Vagina (tissue), 2 donors: ENCODE measurements around the gene PALLD. TPM values are rescaled to one million over a fixed set of nuclear protein-coding genes. Genes with fewer than 3 reads are reported as not detected.

Experiments
- DNase-seq, 2 donors: peaks; one replicate each; pipeline ENCODE4 v3.0.0-alpha.2; 2017; ENCODE audit errors: extremely low spot score in 2 of 2
- H3K27ac ChIP-seq: fragments of 200-600 bp; sonication (generic); one replicate; pipeline ENCODE4 v1.5.1; 2019
- H3K27me3 ChIP-seq: fragments of 200-600 bp; sonication (generic); one replicate; pipeline ENCODE4 v1.5.1; 2019
- H3K36me3 ChIP-seq, 2 donors: fragments of 200-600 bp; sonication (generic); one replicate each; pipeline ENCODE4 v1.5.1; 2017 to 2019
- H3K4me1 ChIP-seq: fragments of 200-600 bp; sonication (generic); one replicate; pipeline ENCODE4 v1.5.1; 2019
- H3K4me3 ChIP-seq, 2 donors: fragments of 200-600 bp; sonication (generic); 1 replicate in 1 of 2; 2 replicates in 1 of 2; pipeline ENCODE4 v1.5.1; 2016 to 2019
- H3K9me3 ChIP-seq: fragments of 200-600 bp; sonication (generic); one replicate; pipeline ENCODE4 v1.5.1; 2019
- POLR2A ChIP-seq, 2 donors: fragments of 450-650 bp; IDR thresholded peaks; one replicate each; pipeline ENCODE4 v1.6.1; 2017; ENCODE audit warnings: antibody characterized with exemption in 2 of 2, mild to moderate bottlenecking in 2 of 2, moderate library complexity in 2 of 2
- POLR2AphosphoS5 ChIP-seq, 2 donors: sonication (generic); formaldehyde crosslinking; IDR thresholded peaks; one replicate each; pipeline ENCODE4 v1.9.0; 2017; ENCODE audit warnings: antibody characterized with exemption in 2 of 2, mild to moderate bottlenecking in 2 of 2, low read depth in 1 of 2; ENCODE audit not compliant: insufficient read depth in 1 of 2
- intact Hi-C: fragments of 100-400 bp; cut with DNase I; formaldehyde crosslinking; loops from one replicate; pipeline ENCODE4 v1.15.1; 2023
- total RNA-seq: library from RNA; depleted of rRNA; stranded (reverse); fragments of >200 nt; gene quantifications from one replicate; pipeline ENCODE4 v1.2.3, GENCODE V29; 2016
- TF ChIP-seq, protein P1 (sequence below), 3 experiments: fragments of 450-650 bp in 2 of 3; fragments of 200-600 bp in 1 of 3; sonication (generic) in 1 of 3; IDR thresholded peaks; one replicate each; pipeline ENCODE4 v1.5.1; 2017 to 2019; ENCODE audit warnings: antibody characterized with exemption in 3 of 3, mild to moderate bottlenecking in 2 of 3, moderate library complexity in 2 of 3

The PALLD gene
- total RNA-seq, 1 donor from 2014 or later = 229 TPM

DNA sequence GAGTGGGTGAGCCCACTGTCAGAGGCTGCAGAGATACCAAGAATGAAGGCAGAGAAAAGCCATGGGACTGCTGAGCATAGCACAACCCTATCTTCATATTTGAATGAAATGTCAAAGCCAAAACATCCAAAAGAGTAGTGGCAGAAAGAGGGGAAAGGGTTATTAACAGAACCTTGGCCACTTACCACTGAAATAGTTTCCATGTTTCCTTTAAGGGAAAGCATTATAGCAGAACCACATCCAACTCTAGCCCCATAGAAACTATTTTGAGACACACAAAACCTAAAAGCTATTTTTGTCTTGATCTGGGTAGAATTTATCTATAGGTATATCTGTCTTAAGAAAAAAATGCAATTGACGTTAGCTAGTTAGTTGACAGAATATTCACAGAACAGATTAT lies 373.2 kb downstream of the PALLD start:
- Histone ChIP-seq H3K4me1 (peaks cover 69% of the 10 kb centered on the region), H3K9me3 (no peaks in the 10 kb centered on the region), H3K36me3 (no peaks in the 10 kb centered on the region), H3K27me3 (no peaks in the 10 kb centered on the region), H3K27ac (peak overlapping the region; percentile 46), H3K4me3 (no peak overlapping the region)
- intact Hi-C loops = no loop called here
- TF ChIP-seq POLR2AphosphoS5 (IDR thresholded peaks at IDR 0.05; ENCODE audit: insufficient read depth in 1 of 2, low read depth in 1 of 2) (no peak), POLR2A (IDR thresholded peaks at IDR 0.05) (no peak)
- TF ChIP-seq, protein P1, sequence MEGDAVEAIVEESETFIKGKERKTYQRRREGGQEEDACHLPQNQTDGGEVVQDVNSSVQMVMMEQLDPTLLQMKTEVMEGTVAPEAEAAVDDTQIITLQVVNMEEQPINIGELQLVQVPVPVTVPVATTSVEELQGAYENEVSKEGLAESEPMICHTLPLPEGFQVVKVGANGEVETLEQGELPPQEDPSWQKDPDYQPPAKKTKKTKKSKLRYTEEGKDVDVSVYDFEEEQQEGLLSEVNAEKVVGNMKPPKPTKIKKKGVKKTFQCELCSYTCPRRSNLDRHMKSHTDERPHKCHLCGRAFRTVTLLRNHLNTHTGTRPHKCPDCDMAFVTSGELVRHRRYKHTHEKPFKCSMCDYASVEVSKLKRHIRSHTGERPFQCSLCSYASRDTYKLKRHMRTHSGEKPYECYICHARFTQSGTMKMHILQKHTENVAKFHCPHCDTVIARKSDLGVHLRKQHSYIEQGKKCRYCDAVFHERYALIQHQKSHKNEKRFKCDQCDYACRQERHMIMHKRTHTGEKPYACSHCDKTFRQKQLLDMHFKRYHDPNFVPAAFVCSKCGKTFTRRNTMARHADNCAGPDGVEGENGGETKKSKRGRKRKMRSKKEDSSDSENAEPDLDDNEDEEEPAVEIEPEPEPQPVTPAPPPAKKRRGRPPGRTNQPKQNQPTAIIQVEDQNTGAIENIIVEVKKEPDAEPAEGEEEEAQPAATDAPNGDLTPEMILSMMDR (IDR thresholded peaks at IDR 0.05) = no peak
- DNase-seq = no peak

DNA sequence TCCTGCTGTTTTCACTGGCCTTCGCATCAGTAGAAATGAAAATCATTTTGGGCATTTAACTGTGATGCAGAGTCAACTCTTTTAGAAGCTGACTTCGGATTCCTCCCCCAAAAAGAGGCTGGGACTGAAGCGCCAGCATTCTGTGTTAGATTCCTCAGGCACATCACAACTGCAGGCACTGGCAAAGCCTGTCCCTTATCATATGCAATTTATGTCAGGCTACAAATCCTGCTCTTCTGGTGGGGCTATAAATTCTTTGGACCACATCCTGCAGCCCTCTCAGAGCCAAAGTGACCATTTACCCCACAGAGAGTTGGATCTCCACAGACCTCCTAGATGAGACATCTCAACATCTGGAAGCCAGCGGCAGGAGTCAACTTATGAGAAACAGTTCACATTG lies 374.8 kb downstream of the PALLD start:
- H3K36me3 ChIP-seq = no peaks in the 10 kb centered on the region
- TF ChIP-seq, protein P1 (IDR thresholded peaks at IDR 0.05) = no peak
- TF ChIP-seq POLR2AphosphoS5 (IDR thresholded peaks at IDR 0.05; ENCODE audit: insufficient read depth in 1 of 2, low read depth in 1 of 2) = no peak
- no peak for TF ChIP-seq POLR2A (IDR thresholded peaks at IDR 0.05)
- peak overlapping the region; percentile 46 for H3K27ac ChIP-seq
- H3K4me1 ChIP-seq = peaks cover 69% of the 10 kb centered on the region
- no peaks in the 10 kb centered on the region for H3K9me3 ChIP-seq
- intact Hi-C loops = no loop called here
- no peak for DNase-seq
- no peak overlapping the region for H3K4me3 ChIP-seq
- H3K27me3 ChIP-seq = no peaks in the 10 kb centered on the region

DNA sequence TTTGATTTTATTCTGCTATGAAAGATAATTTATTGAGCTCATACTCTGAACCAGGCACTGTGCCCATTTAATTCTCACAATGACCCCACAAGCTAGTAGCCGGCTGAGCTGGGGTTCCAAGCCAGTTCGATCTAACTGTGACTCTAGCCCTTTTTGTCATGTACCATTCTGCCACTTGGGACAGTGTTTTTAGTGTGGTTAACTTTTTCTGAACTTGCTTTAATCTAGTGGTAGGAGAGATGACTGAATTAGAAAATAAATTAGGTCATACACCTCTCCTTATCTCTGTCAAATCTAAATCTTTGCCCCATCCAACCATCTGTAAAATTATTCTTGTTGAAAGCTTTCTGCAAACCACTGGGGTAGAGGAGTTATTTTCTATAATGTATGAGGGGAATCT lies 377.2 kb downstream of the PALLD start:
- no peaks in the 10 kb centered on the region for H3K27me3 ChIP-seq
- H3K4me1 ChIP-seq = peaks cover 64% of the 10 kb centered on the region
- TF ChIP-seq, protein P1 (IDR thresholded peaks at IDR 0.05) = no peak
- TF ChIP-seq POLR2A (IDR thresholded peaks at IDR 0.05) (no peak), POLR2AphosphoS5 (IDR thresholded peaks at IDR 0.05; ENCODE audit: insufficient read depth in 1 of 2, low read depth in 1 of 2) (no peak)
- H3K9me3 ChIP-seq = no peaks in the 10 kb centered on the region
- H3K27ac ChIP-seq = peak overlapping the region; percentile 6
- intact Hi-C loops = no loop called here
- no peak for DNase-seq
- H3K36me3 ChIP-seq = peaks cover 0 to 10% of the 10 kb centered on the region in 2 donors
- no peak overlapping the region for H3K4me3 ChIP-seq

DNA sequence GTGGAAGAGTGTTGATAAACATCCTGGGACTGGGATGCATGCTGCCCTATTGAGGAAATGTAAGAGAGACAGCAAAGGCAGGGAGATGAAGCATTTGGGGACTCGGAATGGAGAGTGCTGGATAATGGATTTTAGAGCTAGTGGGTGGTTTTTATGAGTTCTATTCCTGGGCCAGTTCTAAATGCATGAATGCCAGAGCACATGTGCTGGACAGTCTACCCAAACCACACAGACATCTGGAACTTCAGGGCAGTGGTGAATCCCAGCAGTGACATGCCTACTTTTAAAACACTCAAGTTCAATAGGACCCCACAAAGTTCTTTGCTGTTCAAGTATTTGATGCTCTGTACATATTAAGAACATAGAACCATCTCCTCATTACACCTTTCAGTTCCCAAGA lies 379.3 kb downstream of the PALLD start:
- peak overlapping the region; percentile 59 for H3K27ac ChIP-seq
- no peak for DNase-seq
- H3K27me3 ChIP-seq = no peaks in the 10 kb centered on the region
- no peaks in the 10 kb centered on the region for H3K9me3 ChIP-seq
- H3K36me3 ChIP-seq = peaks cover 0 to 11% of the 10 kb centered on the region in 2 donors
- H3K4me3 ChIP-seq = no peak overlapping the region
- no peak for TF ChIP-seq POLR2AphosphoS5 (IDR thresholded peaks at IDR 0.05; ENCODE audit: insufficient read depth in 1 of 2, low read depth in 1 of 2)
- TF ChIP-seq, protein P1 (IDR thresholded peaks at IDR 0.05) = no peak
- TF ChIP-seq POLR2A (IDR thresholded peaks at IDR 0.05) = no peak
- peaks cover 57% of the 10 kb centered on the region for H3K4me1 ChIP-seq
- intact Hi-C loops = no loop called here

- Histone ChIP-seq H3K27ac (peak overlapping the region; percentile 73), H3K9me3 (no peaks in the 10 kb centered on the region), H3K27me3 (no peaks in the 10 kb centered on the region), H3K4me3 (peak overlapping the region; percentile 33 to 45), H3K36me3 (peaks cover 0 to 19% of the 10 kb centered on the region in 2 donors), H3K4me1 (peaks cover 60% of the 10 kb centered on the region)
- no peak for DNase-seq
- TF ChIP-seq POLR2AphosphoS5 (IDR thresholded peaks at IDR 0.05; ENCODE audit: insufficient read depth in 1 of 2, low read depth in 1 of 2) = peak in 1 of 2 donors; percentile 44
- no peak for TF ChIP-seq POLR2A (IDR thresholded peaks at IDR 0.05)
- TF ChIP-seq, protein P1 (IDR thresholded peaks at IDR 0.05) = no peak
- intact Hi-C loops = no loop called here
These were observed 380.9 kb downstream of the PALLD start for GRCh38 chr4:168877511-168878491.
